H1 (cell line): ENCODE measurements around the gene MUS81. TPM values are rescaled to one million over a fixed set of nuclear protein-coding genes. Genes with fewer than 3 reads are reported as not detected.

Experiments used
- CTCF ChIA-PET: fragments of 300-600 bp; sonication (Branson Sonifier 250); formaldehyde crosslinking; loops from one replicate; lab custom pipeline; 2021; ENCODE audit not compliant: partially characterized antibody; lab: Charles Lee
- POLR2A ChIA-PET: fragments of 300-600 bp; sonication (Branson Sonifier 250); formaldehyde crosslinking; loops from one replicate; lab custom pipeline; 2021; ENCODE audit warnings: inconsistent platforms; ENCODE audit not compliant: partially characterized antibody; lab: Charles Lee
- DNase-seq, 2 experiments: peaks; one replicate each; pipeline versions ENCODE4 v3.0.0 to v3.0.0-alpha.2; 2010 to 2022; ENCODE audit warnings: low spot score in 2 of 2, low read depth in 1 of 2, mixed read lengths in 1 of 2
- FAIRE-seq: peaks from 2 replicates; lab custom pipeline; 2011; peaks lifted over from hg19 to GRCh38; lab: Jason Lieb, UNC
- H2AFZ ChIP-seq: 2 replicates; pipeline ENCODE4 v1.8.1; 2012; ENCODE audit warnings: low read length, inconsistent platforms
- H2AK5ac ChIP-seq: 2 replicates; pipeline ENCODE4 v1.6.1; 2013; ENCODE audit warnings: low read depth, low read length
- H2BK120ac ChIP-seq: replicated peaks from 2 replicates; pipeline ENCODE3; 2013; ENCODE audit warnings: low read depth, low read length, inconsistent platforms
- H2BK12ac ChIP-seq: 2 replicates; pipeline ENCODE4 v1.6.1; 2013; ENCODE audit warnings: low read depth, low read length
- H2BK15ac ChIP-seq: 2 replicates; pipeline ENCODE4 v1.6.1; 2013; ENCODE audit warnings: low read length
- H2BK20ac ChIP-seq: 2 replicates; pipeline ENCODE4 v1.6.1; 2013; ENCODE audit warnings: low read length
- H2BK5ac ChIP-seq: 2 replicates; pipeline ENCODE4 v1.6.1; 2013; ENCODE audit warnings: low read depth, low read length
- H3K14ac ChIP-seq: 2 replicates; pipeline ENCODE4 v1.6.1; 2013; ENCODE audit warnings: inconsistent platforms; ENCODE audit not compliant: insufficient read length
- H3K18ac ChIP-seq: 2 replicates; pipeline ENCODE4 v1.6.1; 2013; ENCODE audit warnings: low read length; ENCODE audit errors: extremely low read depth
- H3K23ac ChIP-seq: 2 replicates; pipeline ENCODE4 v1.6.1; 2013; ENCODE audit warnings: inconsistent platforms; ENCODE audit not compliant: insufficient read length
- H3K23me2 ChIP-seq: 2 replicates; pipeline ENCODE4 v1.6.1; 2013; ENCODE audit warnings: low read depth, low read length
- H3K27ac ChIP-seq: 2 replicates; pipeline ENCODE4 v1.6.1; 2011; ENCODE audit warnings: low read depth, low read length, inconsistent platforms
- H3K27me3 ChIP-seq, 4 experiments: replicated peaks in 1 of 4; 1 replicate in 1 of 4; 2 replicates in 3 of 4; pipeline versions ENCODE4 v1.6.1 to v1.8.1; 2011 to 2013; ENCODE audit warnings: low read length in 3 of 4, mild to moderate bottlenecking in 3 of 4, inconsistent platforms in 2 of 4, mixed read lengths in 2 of 4, moderate library complexity in 1 of 4; ENCODE audit not compliant: control insufficient read depth in 3 of 4, insufficient read depth in 3 of 4; ENCODE audit errors: extremely low read depth in 1 of 4
- H3K36me3 ChIP-seq, 4 experiments: 2 replicates each; pipeline versions ENCODE4 v1.6.1 to v1.8.1; 2011 to 2013; ENCODE audit warnings: mild to moderate bottlenecking in 4 of 4, low read length in 3 of 4, moderate library complexity in 2 of 4, control low read depth in 1 of 4, inconsistent platforms in 1 of 4; ENCODE audit not compliant: insufficient read depth in 4 of 4, control insufficient read depth in 2 of 4
- H3K4ac ChIP-seq: replicated peaks from 2 replicates; pipeline ENCODE3; 2013; ENCODE audit warnings: low read length, low read depth, mixed read lengths, inconsistent platforms; ENCODE audit not compliant: insufficient read length
- H3K4me1 ChIP-seq, 4 experiments: replicated peaks in 1 of 4; 1 replicate in 1 of 4; 2 replicates in 3 of 4; pipeline versions ENCODE4 v1.6.1 to v1.8.1; 2011 to 2013; ENCODE audit warnings: low read length in 3 of 4, inconsistent platforms in 2 of 4, mixed read lengths in 1 of 4; ENCODE audit not compliant: insufficient read depth in 4 of 4, control insufficient read depth in 3 of 4
- H3K4me2 ChIP-seq, 2 experiments: 2 replicates each; pipeline versions ENCODE4 v1.6.1 to v1.8.1; 2011 to 2013; ENCODE audit warnings: low read depth in 2 of 2, low read length in 2 of 2, control low read depth in 1 of 2, inconsistent platforms in 1 of 2, mild to moderate bottlenecking in 1 of 2; ENCODE audit not compliant: insufficient read depth in 1 of 2
- H3K4me3 ChIP-seq, 4 experiments: fragments of 200-600, 300-600 bp in 1 of 4; sonication (generic), shearing (Covaris generic), sonication (Bioruptor Twin) in 1 of 4; 2 replicates each; pipeline versions ENCODE4 v1.5.1 to v1.8.1; 2011 to 2016; ENCODE audit warnings: low read length in 4 of 4, low read depth in 3 of 4, control low read depth in 2 of 4, inconsistent platforms in 2 of 4, mild to moderate bottlenecking in 2 of 4, mixed read lengths in 1 of 4, moderate library complexity in 1 of 4; ENCODE audit not compliant: insufficient read depth in 2 of 4; ENCODE audit errors: extremely low read depth in 1 of 4
- H3K56ac ChIP-seq: replicated peaks from 2 replicates; pipeline ENCODE3; 2013; ENCODE audit warnings: low read depth, mild to moderate bottlenecking, mixed read lengths, low read length, inconsistent platforms; ENCODE audit not compliant: insufficient read length
- H3K79me1 ChIP-seq: 2 replicates; pipeline ENCODE4 v1.6.1; 2013; ENCODE audit warnings: low read depth, low read length, control low read depth
- H3K79me2 ChIP-seq, 2 experiments: 2 replicates each; pipeline versions ENCODE4 v1.6.1 to v1.8.1; 2012 to 2013; ENCODE audit warnings: low read length in 2 of 2, mild to moderate bottlenecking in 2 of 2, inconsistent platforms in 1 of 2; ENCODE audit not compliant: insufficient read depth in 2 of 2, control insufficient read depth in 1 of 2
- H3K9ac ChIP-seq, 4 experiments: replicated peaks in 1 of 4; 1 replicate in 1 of 4; 2 replicates in 3 of 4; pipeline versions ENCODE4 v1.6.1 to v1.8.1; 2011 to 2013; ENCODE audit warnings: low read depth in 3 of 4, low read length in 3 of 4, control low read depth in 2 of 4, mild to moderate bottlenecking in 2 of 4, moderate library complexity in 2 of 4, inconsistent platforms in 1 of 4; ENCODE audit errors: extremely low read depth in 1 of 4
- H3K9me3 ChIP-seq, 2 experiments: 2 replicates each; pipeline versions ENCODE4 v1.6.1 to v1.8.1; 2012 to 2013; ENCODE audit warnings: mild to moderate bottlenecking in 2 of 2, moderate library complexity in 2 of 2, control low read depth in 1 of 2, inconsistent platforms in 1 of 2, low read depth in 1 of 2, low read length in 1 of 2, mixed read lengths in 1 of 2; ENCODE audit not compliant: insufficient read depth in 2 of 2
- H4K20me1 ChIP-seq, 2 experiments: replicated peaks in 1 of 2; 2 replicates each; pipeline versions ENCODE3 to v1.8.1; 2011 to 2013; ENCODE audit warnings: inconsistent platforms in 2 of 2, low read length in 2 of 2, mild to moderate bottlenecking in 1 of 2; ENCODE audit not compliant: insufficient read depth in 2 of 2, control insufficient read depth in 1 of 2
- H4K5ac ChIP-seq: 2 replicates; pipeline ENCODE4 v1.6.1; 2013; ENCODE audit warnings: low read length, low read depth, mixed read lengths, inconsistent platforms; ENCODE audit not compliant: insufficient read length
- H4K8ac ChIP-seq: 2 replicates; pipeline ENCODE4 v1.8.0; 2013; ENCODE audit warnings: mild to moderate bottlenecking, moderate library complexity, low read length, inconsistent platforms; ENCODE audit not compliant: insufficient read depth; ENCODE audit errors: extremely low read depth
- H4K91ac ChIP-seq: replicated peaks from 2 replicates; pipeline ENCODE3; 2013; ENCODE audit warnings: low read length, mixed read lengths, inconsistent platforms; ENCODE audit not compliant: insufficient read length
- CBX8 ChIP-seq: fragments of 300-800, 300-1000 bp; sonication (generic); IDR thresholded peaks from 2 replicates; pipeline ENCODE4 v1.7.1; 2016; ENCODE audit warnings: low read depth, low read length, borderline replicate concordance
- RFX5 ChIP-seq: IDR thresholded peaks from 2 replicates; pipeline ENCODE4 v1.6.1; 2011; ENCODE audit warnings: low read depth, low read length, improper control_type of control experiment, borderline replicate concordance
- WGBS, 2 experiments: shearing (Covaris generic) in 1 of 2; methylation state at CpG; one replicate each; pipeline versions ENCODE4 v1.1.6 to v1.1.7; 2013 to 2015; ENCODE audit warnings: low lambda C conversion rate in 2 of 2, mixed read lengths in 2 of 2, inconsistent platforms in 1 of 2, low coverage in 1 of 2, missing lambda C conversion rate in 1 of 2; ENCODE audit not compliant: insufficient replicate concordance in 2 of 2, insufficient coverage in 1 of 2, insufficient read length in 1 of 2; ENCODE audit errors: extremely low coverage in 1 of 2, missing lambda C conversion rate in 1 of 2; 5-methylcytosine and 5-hydroxymethylcytosine counted together
- polyA plus RNA-seq, 7 experiments: library from polyadenylated mRNA; depleted of rRNA in 3 of 7; stranded (reverse) in 5 of 7; unstranded in 2 of 7; fragments of >200 nt in 5 of 7; fragments of 200-250 nt in 2 of 7; gene quantifications; 1 replicate in 5 of 7; 2 replicates in 1 of 7; 4 replicates in 1 of 7; pipeline versions ENCODE4 v1.2.1 to v1.2.3, GENCODE V29; 2011 to 2013; ENCODE audit warnings: missing spikeins in 2 of 7, mixed read lengths in 2 of 7
- total RNA-seq: library from RNA; stranded (reverse); fragmentation: NEBNext Ultra II Directional; extraction: Animal tissue kit (Norgen Biotek cat#: 25700); gene quantifications from 2 replicates; pipeline ENCODE4 v1.2.1, GENCODE V29; 2021

Gene MUS81
- total and polyA plus RNA-seq, 2 of the 8 experiments (the other 6 are each of a cell fraction or from before 2014, with no cell fraction given) = 30.2 to 31.5 TPM

GRCh38 chr11:65854852-65855837 lies 5.1 kb upstream of the MUS81 start:
- no peak overlapping the region for H3K14ac ChIP-seq
- H2BK120ac ChIP-seq = no peak overlapping the region
- ChIA-PET POLR2A (interaction anchor here (2.0 to 39.7 kb wide), 5 partner anchors 1 to 213 kb away, joined by 6 to 1071 read pairs (median 29); partner anchors contain the start of genes CCDC85B, CFL1, CTSW and EFEMP2), CTCF (interaction anchor here (1.3 to 15.2 kb wide), 6 partner anchors 13 to 133 kb away, joined by 4 to 283 read pairs (median 47); partner anchors contain the start of genes AP5B1, CCDC85B, CTSW and EFEMP2)
- H3K36me3 ChIP-seq = peaks cover 17 to 34% (median 31%) of the 10 kb centered on the region in 4 experiments
- peaks cover 10% of the 10 kb centered on the region for H3K23me2 ChIP-seq
- H2BK12ac ChIP-seq = no peak overlapping the region
- DNase-seq = no peak
- H3K9me3 ChIP-seq = peaks cover 7 to 10% of the 10 kb centered on the region in 2 experiments; a peak in 2 of 4 replicates
- H3K27ac ChIP-seq = no peak overlapping the region
- no peak overlapping the region for H3K18ac ChIP-seq
- H2BK20ac ChIP-seq = no peak overlapping the region
- peaks cover 20% of the 10 kb centered on the region for H3K79me1 ChIP-seq
- no peak overlapping the region for H3K23ac ChIP-seq
- H3K79me2 ChIP-seq = peaks cover 15 to 36% of the 10 kb centered on the region in 2 experiments
- H3K4ac ChIP-seq = no peak overlapping the region
- H3K4me1 ChIP-seq = peaks cover 0 to 9% (median under 1%) of the 10 kb centered on the region in 4 experiments; a peak in 5 of 7 replicates
- no peak overlapping the region for H3K4me3 ChIP-seq
- peak overlapping the region; percentile 4; the same call in 1 of the 2 replicates for H4K8ac ChIP-seq
- no peak overlapping the region for H4K91ac ChIP-seq
- H3K9ac ChIP-seq = no peak overlapping the region
- no peaks in the 10 kb centered on the region for H3K27me3 ChIP-seq
- no peak overlapping the region for H3K56ac ChIP-seq
- H4K20me1 ChIP-seq = peaks cover 29 to 30% of the 10 kb centered on the region in 2 experiments
- FAIRE-seq = no peak
- WGBS, 2 experiments = 89% methylated on average over 11 of the region's 15 CpGs; no CpG with 5 or more reads in 1 of the 2 experiments
- no peak overlapping the region; a peak in 1 of 4 replicates for H3K4me2 ChIP-seq
- H2BK5ac ChIP-seq = no peak overlapping the region
- no peak overlapping the region for H2AK5ac ChIP-seq
- H4K5ac ChIP-seq = no peak overlapping the region
- no peak overlapping the region for H2AFZ ChIP-seq
- no peak overlapping the region for H2BK15ac ChIP-seq
- TF ChIP-seq RFX5 (no peak), CBX8 (no peak)
